ENCODE results near the gene KBTBD7. TPM values are rescaled to one million over a fixed set of nuclear protein-coding genes. Genes with fewer than 3 reads are reported as not detected.
"Not testable (repeated sequence)": the region's sequence is repeated elsewhere in the genome, so short reads cannot be mapped to it uniquely, and the experiment has no call there.

The KBTBD7 gene
- total RNA-seq, 1 donor from 2014 or later: 1.4 TPM

- no peak overlapping the region for H3K4me3 ChIP-seq (ENCODE audit: low read depth, low read length)
- TF ChIP-seq CTCF (conservative IDR thresholded peaks at IDR 0.05; ENCODE audit: low read depth, low read length): no peak
- DNase-seq (ENCODE audit: low read depth): no peak
These were observed 12.1 kb downstream of the KBTBD7 start for GRCh38 chr13:41182231-41182630.

- no peak overlapping the region for H3K4me3 ChIP-seq (ENCODE audit: low read depth, low read length)
- DNase-seq (ENCODE audit: low read depth): no peak
- no peak for TF ChIP-seq CTCF (conservative IDR thresholded peaks at IDR 0.05; ENCODE audit: low read depth, low read length)
These were observed 14.6 kb downstream of the KBTBD7 start for GRCh38 chr13:41179593-41180250.

GRCh38 chr13:41178040-41178439, 16.3 kb downstream of the KBTBD7 start:
- no peak for DNase-seq (ENCODE audit: low read depth)
- no peak overlapping the region for H3K4me3 ChIP-seq (ENCODE audit: low read depth, low read length)
- TF ChIP-seq CTCF (conservative IDR thresholded peaks at IDR 0.05; ENCODE audit: low read depth, low read length): no peak

GRCh38 chr13:41177616-41178015, 16.8 kb downstream of the KBTBD7 start:
- no peak for DNase-seq (ENCODE audit: low read depth)
- no peak overlapping the region for H3K4me3 ChIP-seq (ENCODE audit: low read depth, low read length)
- no peak for TF ChIP-seq CTCF (conservative IDR thresholded peaks at IDR 0.05; ENCODE audit: low read depth, low read length)

- DNase-seq (ENCODE audit: low read depth); H3K4me3 ChIP-seq (ENCODE audit: low read depth, low read length): not testable (repeated sequence)
These were observed 18.8 kb downstream of the KBTBD7 start for GRCh38 chr13:41175576-41175975.

- DNase-seq (ENCODE audit: low read depth): no peak
- no peak for TF ChIP-seq CTCF (conservative IDR thresholded peaks at IDR 0.05; ENCODE audit: low read depth, low read length)
- H3K4me3 ChIP-seq (ENCODE audit: low read depth, low read length): no peak overlapping the region
These were observed 32.2 kb downstream of the KBTBD7 start for GRCh38 chr13:41162151-41162550.

GRCh38 chr13:41159174-41159573, 35.2 kb downstream of the KBTBD7 start:
- H3K4me3 ChIP-seq (ENCODE audit: low read depth, low read length): no peak overlapping the region
- TF ChIP-seq CTCF (conservative IDR thresholded peaks at IDR 0.05; ENCODE audit: low read depth, low read length): no peak
- DNase-seq (ENCODE audit: low read depth): no peak
